GM18951 (cell line): ENCODE measurements around the gene KAT8.

Experiments
- POLR2A ChIP-seq: IDR thresholded peaks from 4 replicates; pipeline ENCODE4 v1.6.1; 2011; ENCODE audit warnings: mild to moderate bottlenecking; ENCODE audit not compliant: insufficient read length, insufficient read depth; ENCODE audit errors: extremely low read depth
- in situ Hi-C: fragments of 300-500 bp; cut with MboI; formaldehyde crosslinking; loops from one replicate; pipeline ENCODE4 v1.12.0; 2022; ENCODE audit warnings: low sequenced_read_pairs, mixed read lengths, inconsistent platforms; ENCODE audit not compliant: unreplicated experiment

KAT8 gene

DNA sequence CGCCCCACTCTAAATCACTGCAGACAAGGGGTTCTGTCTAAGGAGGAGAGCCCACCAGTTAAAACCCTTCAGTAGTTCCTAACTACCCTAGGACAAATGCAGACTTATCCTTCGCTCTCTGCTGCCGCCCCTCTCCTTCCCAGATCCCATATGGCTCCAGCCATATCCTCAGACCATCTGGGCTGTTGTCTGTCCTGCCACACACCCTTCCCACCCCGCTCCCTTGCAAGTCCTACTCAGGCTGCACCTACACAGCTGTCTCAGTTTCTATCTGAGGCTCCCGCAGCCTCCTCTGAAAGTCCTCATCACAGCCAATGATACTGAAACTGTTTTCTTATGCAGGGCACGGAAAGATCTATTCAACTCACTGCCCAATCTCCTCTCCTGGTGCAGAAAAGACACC lies 10.0 kb upstream of the KAT8 start:
- TF ChIP-seq POLR2A, result no peak
- in situ Hi-C loops, result no loop called here

DNA sequence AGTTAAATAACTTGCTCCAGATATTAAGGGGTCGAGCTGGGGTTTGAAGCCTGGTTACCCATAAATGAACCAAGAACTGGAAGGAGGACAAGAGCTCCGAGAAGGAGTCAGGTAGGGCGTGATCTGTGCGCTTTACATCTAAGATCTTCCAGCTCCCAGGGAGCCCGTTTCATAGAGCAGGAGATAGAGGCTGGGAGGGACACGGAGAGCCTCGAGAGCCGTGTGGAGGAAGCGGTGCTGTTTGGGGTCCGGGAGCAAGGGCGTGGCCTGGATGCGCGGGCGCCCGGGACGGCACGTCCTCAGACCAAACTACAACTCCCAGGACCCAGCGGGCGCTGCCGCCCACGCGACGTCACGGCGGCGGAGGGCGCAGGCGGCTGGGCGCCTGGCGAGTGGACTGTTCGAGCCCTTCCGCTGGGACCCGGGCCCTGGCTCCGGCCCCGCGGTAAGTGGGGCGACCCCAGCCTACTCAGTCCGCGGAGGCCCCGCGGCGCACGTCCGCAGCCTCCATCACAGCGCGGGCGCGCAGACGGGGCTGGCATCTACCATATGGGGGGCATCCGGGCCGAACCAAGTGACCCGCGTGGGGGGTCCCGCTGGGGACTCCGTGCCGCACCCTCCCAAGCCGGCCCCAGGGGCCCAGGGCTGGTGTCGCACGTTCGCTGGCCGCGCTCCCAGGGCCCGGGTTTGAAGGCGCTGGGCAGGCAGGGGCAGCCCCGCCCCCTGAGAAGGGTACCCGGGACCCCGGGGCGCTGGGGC lies 9.2 kb upstream of the KAT8 start, which contains the start of gene BCKDK:
BCKDK (plus strand) TSS at position 352 of the 759 bp plus-strand sequence. CDS start 838 bp downstream, outside the sequence.
- TF ChIP-seq POLR2A, result peak; percentile 80
- in situ Hi-C loops, result no loop called here

DNA sequence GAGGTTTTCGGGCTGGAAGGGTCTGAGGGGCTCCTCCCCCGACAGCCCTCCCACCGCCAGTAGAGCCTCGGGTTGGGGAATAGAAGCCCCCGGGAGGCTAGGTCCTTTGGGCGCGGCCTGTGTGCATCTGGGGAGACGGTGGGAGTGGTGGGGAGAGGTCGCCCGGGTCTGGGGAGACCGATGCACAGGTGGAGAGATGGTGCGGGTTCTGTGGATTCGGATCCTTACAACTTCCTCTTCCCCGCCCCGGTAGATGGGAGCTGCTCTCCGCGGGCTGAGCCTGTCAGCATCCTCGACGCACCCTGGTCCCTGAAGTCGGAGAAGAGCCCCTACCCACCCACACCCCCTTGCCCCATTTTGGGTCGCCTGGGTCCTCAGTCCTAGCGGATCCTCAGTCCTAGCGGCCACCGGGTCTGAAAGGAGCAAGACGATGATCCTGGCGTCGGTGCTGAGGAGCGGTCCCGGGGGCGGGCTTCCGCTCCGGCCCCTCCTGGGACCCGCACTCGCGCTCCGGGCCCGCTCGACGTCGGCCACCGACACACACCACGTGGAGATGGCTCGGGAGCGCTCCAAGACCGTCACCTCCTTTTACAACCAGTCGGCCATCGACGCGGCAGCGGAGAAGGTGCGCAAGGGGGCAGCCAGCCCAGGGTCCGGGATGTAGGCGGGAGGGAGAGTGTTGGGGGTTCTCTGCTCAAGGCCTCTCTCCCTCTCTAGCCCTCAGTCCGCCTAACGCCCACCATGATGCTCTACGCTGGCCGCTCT lies 8.5 kb upstream of the KAT8 start:
- in situ Hi-C loops, result no loop called here
- TF ChIP-seq POLR2A, result no peak

DNA sequence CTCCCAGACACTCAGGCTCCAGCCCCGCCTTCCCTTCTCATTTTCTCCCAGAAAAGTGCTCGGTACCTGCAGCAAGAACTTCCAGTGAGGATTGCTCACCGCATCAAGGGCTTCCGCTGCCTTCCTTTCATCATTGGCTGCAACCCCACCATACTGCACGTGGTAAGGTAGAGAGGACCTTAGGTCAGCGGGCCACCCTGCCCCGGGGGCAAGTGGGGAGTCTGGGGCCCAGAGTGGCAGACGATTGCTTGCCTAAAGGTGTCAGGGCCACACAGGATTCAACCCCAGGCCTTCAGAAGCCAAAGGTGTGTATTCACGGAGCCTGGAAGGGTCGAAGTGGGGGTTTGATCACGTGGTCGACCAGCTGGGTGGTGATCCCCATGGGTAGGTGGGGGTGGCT lies 7.8 kb upstream of the KAT8 start:
- in situ Hi-C loops, result no loop called here

DNA sequence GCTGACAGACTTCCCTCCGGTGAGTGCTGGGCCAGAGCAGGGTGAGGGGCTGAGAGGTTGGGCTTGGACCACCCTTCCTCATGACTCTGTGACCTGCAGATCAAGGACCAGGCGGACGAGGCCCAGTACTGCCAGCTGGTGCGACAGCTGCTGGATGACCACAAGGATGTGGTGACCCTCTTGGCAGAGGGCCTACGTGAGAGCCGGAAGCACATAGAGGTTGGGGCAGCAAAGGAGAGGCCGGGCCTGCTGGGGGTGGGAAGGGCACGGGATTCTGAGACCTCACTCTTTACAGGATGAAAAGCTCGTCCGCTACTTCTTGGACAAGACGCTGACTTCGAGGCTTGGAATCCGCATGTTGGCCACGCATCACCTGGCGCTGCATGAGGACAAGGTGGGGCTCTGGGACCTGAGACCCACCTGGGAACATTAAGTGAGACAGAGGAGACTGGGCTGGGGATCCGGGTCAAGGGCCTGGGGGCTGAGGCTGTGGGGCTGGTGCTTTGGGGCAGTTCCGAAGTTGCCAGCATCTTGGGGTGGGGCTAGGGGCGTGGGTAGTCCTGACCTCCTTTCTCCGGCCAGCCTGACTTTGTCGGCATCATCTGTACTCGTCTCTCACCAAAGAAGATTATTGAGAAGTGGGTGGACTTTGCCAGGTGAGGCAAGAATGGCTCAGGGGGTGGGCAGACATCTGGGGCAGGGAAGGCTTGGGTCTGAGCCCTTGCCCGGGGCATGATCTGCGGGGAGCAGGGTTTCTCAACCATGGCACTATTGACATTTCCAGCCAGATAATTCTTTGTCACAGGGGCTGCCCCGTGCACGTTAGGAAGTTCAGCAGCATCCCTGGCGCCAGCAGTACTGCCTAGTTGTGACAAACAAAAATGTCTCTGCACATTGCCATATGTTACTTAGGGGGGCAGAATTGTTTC lies 7.1 kb upstream of the KAT8 start:
- no peak for TF ChIP-seq POLR2A
- in situ Hi-C loops, result no loop called here

More for the DNA sequence above, 7.8 kb upstream of the KAT8 start:
- no peak for TF ChIP-seq POLR2A

DNA sequence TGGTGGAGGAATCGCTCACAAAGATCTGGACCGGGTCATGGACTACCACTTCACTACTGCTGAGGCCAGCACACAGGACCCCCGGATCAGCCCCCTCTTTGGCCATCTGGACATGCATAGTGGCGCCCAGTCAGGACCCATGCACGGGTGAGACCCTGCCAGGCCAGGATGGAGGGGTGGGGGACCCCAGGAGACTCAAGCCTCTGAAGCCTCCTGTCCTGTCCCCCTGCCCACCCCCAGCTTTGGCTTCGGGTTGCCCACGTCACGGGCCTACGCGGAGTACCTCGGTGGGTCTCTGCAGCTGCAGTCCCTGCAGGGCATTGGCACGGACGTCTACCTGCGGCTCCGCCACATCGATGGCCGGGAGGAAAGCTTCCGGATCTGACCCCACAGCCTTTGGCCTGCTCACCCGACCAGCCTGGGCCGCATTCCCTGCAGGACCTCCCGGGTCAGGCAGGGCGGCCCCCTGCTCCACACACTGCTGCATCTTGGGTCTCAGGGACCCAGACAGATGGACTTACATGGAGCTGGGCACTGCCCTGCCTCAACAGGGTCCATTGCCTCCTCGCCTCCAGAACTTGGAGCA lies 5.5 kb upstream of the KAT8 start:
- in situ Hi-C loops, result no loop called here
- TF ChIP-seq POLR2A, result no peak

DNA sequence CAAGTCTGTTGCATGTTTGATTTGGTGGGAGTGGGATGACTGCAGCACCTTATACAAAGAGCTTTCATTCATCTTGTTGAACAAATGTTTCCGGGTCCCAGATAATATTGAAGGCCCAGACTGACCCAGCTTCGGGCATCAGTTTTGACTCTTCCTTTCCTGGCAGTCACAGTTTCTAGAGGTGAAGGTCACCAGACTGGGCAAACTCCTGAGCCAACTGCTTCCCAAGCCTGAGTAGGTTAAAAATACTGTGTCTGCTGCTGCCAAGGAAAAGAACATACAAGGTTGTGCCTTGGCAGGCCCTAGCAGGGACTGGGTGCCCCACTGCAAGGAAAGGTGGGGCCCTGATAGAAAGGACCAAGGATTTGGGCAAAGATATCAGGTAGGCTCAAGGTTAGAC lies 4.8 kb upstream of the KAT8 start:
- no peak for TF ChIP-seq POLR2A
- in situ Hi-C loops, result no loop called here

DNA sequence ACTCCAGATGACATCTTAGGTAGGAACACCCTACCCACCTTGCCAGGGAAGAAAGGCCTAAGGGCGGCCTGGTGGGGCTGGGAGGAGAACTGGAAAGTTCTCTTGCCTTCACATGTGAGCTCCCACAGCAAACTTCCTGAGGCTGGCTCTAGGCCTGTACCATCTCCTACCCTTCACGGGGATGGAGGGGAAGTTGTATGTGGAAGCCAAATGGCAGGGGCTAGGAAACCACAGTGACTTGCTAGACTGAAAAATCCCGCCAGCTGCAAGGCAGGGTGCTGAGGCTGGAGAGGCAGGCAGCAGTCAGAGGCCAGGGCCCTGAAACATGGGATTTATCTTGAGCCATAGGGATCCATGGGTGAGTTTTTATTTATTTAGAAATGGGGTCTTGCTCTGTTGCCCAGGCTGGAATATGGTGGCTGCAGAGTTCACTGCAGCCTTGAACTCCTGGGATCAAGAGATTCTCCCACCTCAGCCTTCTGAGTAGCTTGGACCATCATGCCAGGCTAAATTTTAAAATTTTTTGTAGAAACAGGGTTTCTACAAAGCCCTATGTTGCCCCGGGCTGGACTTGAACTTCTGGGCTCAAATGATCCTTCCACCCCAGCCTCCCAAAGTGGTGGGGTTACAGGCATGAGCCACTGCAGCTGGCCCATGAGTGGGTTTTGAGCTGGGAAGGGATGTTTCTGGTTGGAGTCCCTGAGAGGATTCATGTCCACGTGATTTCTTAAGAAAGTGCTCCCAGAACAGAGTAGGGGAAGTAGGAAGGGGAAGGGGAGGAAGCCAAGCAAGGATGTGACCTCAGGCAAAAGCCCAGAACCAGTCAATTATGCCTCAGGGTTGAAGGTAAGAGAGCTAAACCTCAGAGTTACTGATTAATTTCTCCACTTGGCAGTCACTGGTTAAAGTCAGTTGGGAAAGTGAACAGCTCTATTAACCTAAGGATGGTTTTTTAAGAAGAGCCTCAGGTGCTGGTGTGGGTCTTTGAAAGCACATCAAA lies 4.0 kb upstream of the KAT8 start:
- in situ Hi-C loops, result no loop called here
- no peak for TF ChIP-seq POLR2A

DNA sequence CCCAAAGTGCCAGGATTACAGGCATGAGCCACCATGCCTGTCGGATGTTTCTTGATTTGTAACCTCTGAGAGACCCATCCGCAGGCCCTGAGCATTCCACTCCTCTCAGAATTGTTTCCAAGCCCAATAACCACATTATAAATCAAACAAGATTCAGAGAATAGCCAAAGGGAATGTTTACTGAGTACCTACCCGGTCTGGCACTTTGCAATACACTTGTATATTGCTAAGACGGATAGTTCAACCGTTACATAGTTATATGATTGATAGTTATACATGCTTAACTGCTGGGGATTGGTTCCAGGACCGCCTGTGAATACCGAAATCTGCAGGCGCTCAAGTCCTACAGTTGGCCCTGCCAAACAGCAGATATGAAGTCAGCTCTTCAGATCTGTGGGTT lies 3.0 kb upstream of the KAT8 start:
- no peak for TF ChIP-seq POLR2A
- in situ Hi-C loops, result no loop called here

DNA sequence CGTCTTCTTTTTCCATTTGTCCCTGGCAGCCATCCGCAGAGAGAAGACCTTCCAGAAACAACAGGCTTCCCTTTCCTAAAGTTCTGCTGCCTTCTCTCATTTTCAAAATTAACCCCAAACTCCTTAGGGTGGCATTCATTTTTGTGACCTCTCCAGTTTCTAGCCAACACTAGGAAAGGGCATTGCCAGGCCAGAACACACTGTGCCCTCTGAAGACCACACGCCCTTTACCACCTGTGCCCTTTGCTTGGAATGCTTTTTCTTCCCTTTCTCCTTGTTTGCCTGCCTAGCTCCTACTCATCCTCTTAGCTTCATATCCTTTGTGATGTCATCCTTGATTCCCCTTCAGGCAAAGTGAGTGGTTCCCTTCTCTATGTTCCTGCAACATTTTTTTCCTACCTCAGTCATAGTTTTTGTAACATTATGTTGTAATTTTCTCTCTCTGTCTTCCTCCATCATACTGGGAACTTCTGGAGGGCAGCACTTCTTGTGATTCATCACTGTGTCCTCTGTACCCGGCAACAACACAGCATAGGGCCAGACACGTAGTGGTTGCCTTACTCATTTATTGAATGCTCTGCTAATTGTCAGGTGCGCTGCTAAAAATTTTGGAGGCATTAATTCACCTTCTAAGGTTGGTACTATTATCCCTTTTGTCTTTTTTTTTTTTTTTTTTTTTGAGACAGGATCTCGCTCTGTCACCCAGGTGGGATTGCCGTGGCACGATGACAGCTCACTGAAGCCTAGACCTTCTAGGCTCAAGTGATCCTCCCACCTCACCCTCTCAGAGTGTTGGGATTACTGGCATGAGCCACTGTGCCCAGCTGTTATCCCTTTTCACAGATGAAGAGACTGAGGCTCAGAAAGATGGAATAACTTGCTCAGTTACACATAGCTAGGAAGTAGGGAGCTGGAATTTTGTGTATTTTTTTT lies 1.0 kb downstream of the KAT8 start:
- in situ Hi-C loops, result no loop called here
- TF ChIP-seq POLR2A, result no peak

DNA sequence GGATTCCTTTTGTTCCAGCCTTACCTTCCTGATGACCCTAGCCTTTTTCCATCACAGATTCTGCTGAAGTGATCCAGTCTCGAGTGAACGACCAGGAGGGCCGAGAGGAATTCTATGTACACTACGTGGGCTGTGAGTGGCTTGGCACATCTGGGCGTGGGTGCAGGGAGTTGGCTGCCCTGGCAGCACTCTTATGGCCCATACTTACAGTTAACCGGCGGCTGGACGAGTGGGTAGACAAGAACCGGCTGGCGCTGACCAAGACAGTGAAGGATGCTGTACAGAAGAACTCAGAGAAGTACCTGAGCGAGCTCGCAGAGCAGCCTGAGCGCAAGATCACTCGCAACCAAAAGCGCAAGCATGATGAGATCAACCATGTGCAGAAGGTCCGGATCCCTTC lies 2.7 kb downstream of the KAT8 start:
- TF ChIP-seq POLR2A, result no peak
- in situ Hi-C loops, result no loop called here

DNA sequence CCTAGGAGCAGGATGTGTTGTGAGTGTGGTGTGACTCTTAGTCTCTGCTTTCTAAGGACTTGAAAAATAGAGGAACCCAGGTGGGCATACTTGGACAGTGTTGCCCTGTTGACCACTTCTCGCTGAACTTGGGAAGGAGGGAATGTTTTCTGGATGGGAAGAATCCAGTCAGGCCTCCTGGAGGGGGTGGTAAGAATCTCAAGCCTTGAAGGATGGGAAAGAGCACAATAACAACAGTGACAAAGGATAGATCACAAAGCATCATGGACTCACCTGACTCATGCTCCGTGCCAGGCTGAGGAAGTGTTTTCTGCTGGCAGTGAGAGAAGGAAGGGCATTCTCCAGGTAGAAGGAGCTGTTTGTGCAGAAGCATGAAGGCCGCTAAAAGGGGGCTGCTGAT lies 8.4 kb downstream of the KAT8 start:
- in situ Hi-C loops, result no loop called here
- no peak for TF ChIP-seq POLR2A
